ENCODE data around the gene DHRS13. TPM values are rescaled to one million over a fixed set of nuclear protein-coding genes. Genes with fewer than 3 reads are reported as not detected.

Gene DHRS13
- total and polyA plus RNA-seq, 2 donors (not counting 3 experiments of a cell fraction or from before 2014, with no cell fraction given) = 7.2 to 9.3 TPM

DNA sequence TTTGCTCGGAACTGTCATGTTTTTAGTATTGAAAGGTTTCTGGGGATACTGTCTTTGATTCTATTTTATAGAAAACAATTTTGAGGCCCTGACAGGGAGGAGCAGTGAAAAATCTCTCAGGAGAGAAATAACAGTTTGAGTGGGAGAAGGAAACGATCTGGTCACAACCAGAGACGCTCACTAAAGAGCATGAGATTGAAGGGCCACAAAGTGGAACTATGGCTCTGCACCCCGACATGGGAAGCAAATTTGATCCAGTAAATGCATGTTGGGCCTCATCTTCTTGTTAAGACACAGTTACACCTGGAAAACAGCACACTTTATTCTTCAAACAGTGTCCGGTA lies 47.6 kb downstream of the DHRS13 start:
- TF ChIP-seq POLR2AphosphoS5 (IDR thresholded peaks at IDR 0.05; ENCODE audit: insufficient read depth, low read depth, low read length) = no peak
- no peak for TF ChIP-seq JUN (IDR thresholded peaks at IDR 0.05; ENCODE audit: borderline replicate concordance, insufficient read depth, insufficient read length, low read depth)
- TF ChIP-seq EZH2 (IDR thresholded peaks at IDR 0.05; ENCODE audit: borderline replicate concordance, low read depth, low read length, severe bottlenecking) = no peak
- no peak for TF ChIP-seq FOS (IDR thresholded peaks at IDR 0.05; ENCODE audit: borderline replicate concordance, insufficient read depth, low read length)
- TF ChIP-seq, protein P1, sequence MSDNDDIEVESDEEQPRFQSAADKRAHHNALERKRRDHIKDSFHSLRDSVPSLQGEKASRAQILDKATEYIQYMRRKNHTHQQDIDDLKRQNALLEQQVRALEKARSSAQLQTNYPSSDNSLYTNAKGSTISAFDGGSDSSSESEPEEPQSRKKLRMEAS (IDR thresholded peaks at IDR 0.05; ENCODE audit: insufficient read depth, insufficient read length) = no peak
- no peak for TF ChIP-seq GATA2 (IDR thresholded peaks at IDR 0.05; ENCODE audit: insufficient read depth, insufficient read length, low read depth, low read length)
- no peak for TF ChIP-seq MYC (IDR thresholded peaks at IDR 0.05; ENCODE audit: low read depth, low read length)
- TF ChIP-seq, protein P2, sequence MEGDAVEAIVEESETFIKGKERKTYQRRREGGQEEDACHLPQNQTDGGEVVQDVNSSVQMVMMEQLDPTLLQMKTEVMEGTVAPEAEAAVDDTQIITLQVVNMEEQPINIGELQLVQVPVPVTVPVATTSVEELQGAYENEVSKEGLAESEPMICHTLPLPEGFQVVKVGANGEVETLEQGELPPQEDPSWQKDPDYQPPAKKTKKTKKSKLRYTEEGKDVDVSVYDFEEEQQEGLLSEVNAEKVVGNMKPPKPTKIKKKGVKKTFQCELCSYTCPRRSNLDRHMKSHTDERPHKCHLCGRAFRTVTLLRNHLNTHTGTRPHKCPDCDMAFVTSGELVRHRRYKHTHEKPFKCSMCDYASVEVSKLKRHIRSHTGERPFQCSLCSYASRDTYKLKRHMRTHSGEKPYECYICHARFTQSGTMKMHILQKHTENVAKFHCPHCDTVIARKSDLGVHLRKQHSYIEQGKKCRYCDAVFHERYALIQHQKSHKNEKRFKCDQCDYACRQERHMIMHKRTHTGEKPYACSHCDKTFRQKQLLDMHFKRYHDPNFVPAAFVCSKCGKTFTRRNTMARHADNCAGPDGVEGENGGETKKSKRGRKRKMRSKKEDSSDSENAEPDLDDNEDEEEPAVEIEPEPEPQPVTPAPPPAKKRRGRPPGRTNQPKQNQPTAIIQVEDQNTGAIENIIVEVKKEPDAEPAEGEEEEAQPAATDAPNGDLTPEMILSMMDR (IDR thresholded peaks at IDR 0.05; ENCODE audit: extremely low read depth in 1 of 2, insufficient read depth in 1 of 2, low read depth in 1 of 2, low read length in 2 of 2) = no peak
- TF ChIP-seq POLR2A (IDR thresholded peaks at IDR 0.05; ENCODE audit: low read depth, low read length) = no peak
- peak overlapping the region; percentile 85 for H2AFZ ChIP-seq (ENCODE audit: low read depth, low read length)
- FAIRE-seq = no peak
- no peaks in the 10 kb centered on the region for H4K20me1 ChIP-seq (replicated peaks; ENCODE audit: control insufficient read depth, extremely low read depth, insufficient read depth, low read length)
- peak overlapping the region; percentile 10 for H3K27ac ChIP-seq (ENCODE audit: insufficient read depth, low read depth, low read length)
- H3K4me3 ChIP-seq (replicated peaks in 1 of 3; ENCODE audit: insufficient read depth in 1 of 3, low read depth in 1 of 3, low read length in 3 of 3) = peak overlapping the region; percentile 21 to 65 (median 43)
- peak overlapping the region; percentile 64 for H3K9ac ChIP-seq (replicated peaks; ENCODE audit: extremely low read depth, insufficient read depth, low read length)
- no peaks in the 10 kb centered on the region for H3K27me3 ChIP-seq (ENCODE audit: control insufficient read depth in 2 of 2, insufficient read depth in 2 of 2, low read length in 2 of 2)
- peaks cover 12% of the 10 kb centered on the region for H3K4me1 ChIP-seq (ENCODE audit: control insufficient read depth, extremely low read depth, insufficient read depth, low read length)
- peak overlapping the region; percentile 72 for H3K4me2 ChIP-seq (ENCODE audit: insufficient read depth, low read length)
- TSS peak; percentile 81 for BruUV-seq (replicated peaks)
- no peaks in the 10 kb centered on the region for H3K9me1 ChIP-seq (replicated peaks; ENCODE audit: control insufficient read depth, extremely low read depth, insufficient read depth, low read length)
- H3K36me3 ChIP-seq (ENCODE audit: control insufficient read depth in 2 of 2, extremely low read depth in 1 of 2, insufficient read depth in 2 of 2, low read length in 2 of 2) = peaks cover 13 to 14% of the 10 kb centered on the region in 2 experiments
- dilution Hi-C loops (cut with MboI; ENCODE audit: extremely low pct_ligation_motif_present, low sequenced_read_pairs) (no loop called here), intact Hi-C loops (cut with micrococcal nuclease) (loop anchor here (2.0 kb wide), 1 partner anchor 47 kb away; no protein-coding TSS in a partner anchor)
- H3K79me2 ChIP-seq (ENCODE audit: control insufficient read depth, insufficient read depth, low read length) = peaks cover 10% of the 10 kb centered on the region
- no peaks in the 10 kb centered on the region for H3K9me3 ChIP-seq (replicated peaks; ENCODE audit: control insufficient read depth, insufficient read depth, low read length)
- DNase-seq (ENCODE audit: low read depth, low spot score) = no peak
- POLR2A ChIA-PET = no interaction called here
- CTCF ChIA-PET = interaction anchor here (0.9 to 2.1 kb wide), 4 partner anchors 16 to 128 kb away, joined by 3 to 8 read pairs (median 4); no protein-coding TSS in a partner anchor

Measured in endothelial cell of umbilical vein (primary cell).